HEK293 (cell line): ENCODE results near the gene DIP2C.

Experiments
- GLIS2 ChIP-seq: fragments of 450-650 bp; formaldehyde crosslinking; IDR thresholded peaks from 2 replicates; pipeline ENCODE4 v1.5.1; 2016; ENCODE audit warnings: missing biosample characterization, missing genetic modification characterization
- TF ChIP-seq, protein P1 (sequence below): fragments of 450-650 bp; formaldehyde crosslinking; IDR thresholded peaks from 2 replicates; pipeline ENCODE4 v1.5.1; 2016; ENCODE audit warnings: missing biosample characterization, missing genetic modification characterization

DNA sequence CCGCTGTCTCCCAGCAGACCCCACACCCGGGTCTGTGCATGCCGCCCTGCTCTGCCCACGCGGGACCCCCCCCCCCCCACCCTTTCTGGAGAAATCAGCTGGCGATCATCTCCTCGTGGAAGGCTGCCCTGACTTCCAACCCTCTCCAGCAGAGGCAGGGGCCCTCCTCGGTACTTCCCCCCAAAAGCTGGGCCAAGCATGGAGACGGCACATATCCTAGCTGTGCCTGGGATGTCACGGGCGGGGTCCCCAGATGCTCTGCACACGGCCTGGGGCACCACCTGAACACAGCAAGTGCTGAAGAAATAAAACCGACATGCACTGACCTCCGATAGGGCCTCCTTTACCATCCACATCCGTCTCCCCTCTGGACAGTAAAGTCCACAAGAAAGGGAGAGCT, 96.0 kb downstream of the DIP2C start:
- TF ChIP-seq, protein P1, sequence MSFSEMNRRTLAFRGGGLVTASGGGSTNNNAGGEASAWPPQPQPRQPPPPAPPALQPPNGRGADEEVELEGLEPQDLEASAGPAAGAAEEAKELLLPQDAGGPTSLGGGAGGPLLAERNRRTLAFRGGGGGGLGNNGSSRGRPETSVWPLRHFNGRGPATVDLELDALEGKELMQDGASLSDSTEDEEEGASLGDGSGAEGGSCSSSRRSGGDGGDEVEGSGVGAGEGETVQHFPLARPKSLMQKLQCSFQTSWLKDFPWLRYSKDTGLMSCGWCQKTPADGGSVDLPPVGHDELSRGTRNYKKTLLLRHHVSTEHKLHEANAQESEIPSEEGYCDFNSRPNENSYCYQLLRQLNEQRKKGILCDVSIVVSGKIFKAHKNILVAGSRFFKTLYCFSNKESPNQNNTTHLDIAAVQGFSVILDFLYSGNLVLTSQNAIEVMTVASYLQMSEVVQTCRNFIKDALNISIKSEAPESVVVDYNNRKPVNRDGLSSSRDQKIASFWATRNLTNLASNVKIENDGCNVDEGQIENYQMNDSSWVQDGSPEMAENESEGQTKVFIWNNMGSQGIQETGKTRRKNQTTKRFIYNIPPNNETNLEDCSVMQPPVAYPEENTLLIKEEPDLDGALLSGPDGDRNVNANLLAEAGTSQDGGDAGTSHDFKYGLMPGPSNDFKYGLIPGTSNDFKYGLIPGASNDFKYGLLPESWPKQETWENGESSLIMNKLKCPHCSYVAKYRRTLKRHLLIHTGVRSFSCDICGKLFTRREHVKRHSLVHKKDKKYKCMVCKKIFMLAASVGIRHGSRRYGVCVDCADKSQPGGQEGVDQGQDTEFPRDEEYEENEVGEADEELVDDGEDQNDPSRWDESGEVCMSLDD (tag by site-specific recombination) = no peak
- TF ChIP-seq GLIS2 (tag by site-specific recombination) = no peak
